NCI-H524 (cell line): ENCODE results near the gene CIBAR2.
"Not testable (repeated sequence)": the region's sequence is repeated elsewhere in the genome, so short reads cannot be mapped to it uniquely, and the experiment has no call there.

Source experiments
- DNase-seq, 2 experiments: peaks; one replicate each; lab custom pipeline; 2025; lab: John Stamatoyannopoulos, UW

CIBAR2 gene

DNA sequence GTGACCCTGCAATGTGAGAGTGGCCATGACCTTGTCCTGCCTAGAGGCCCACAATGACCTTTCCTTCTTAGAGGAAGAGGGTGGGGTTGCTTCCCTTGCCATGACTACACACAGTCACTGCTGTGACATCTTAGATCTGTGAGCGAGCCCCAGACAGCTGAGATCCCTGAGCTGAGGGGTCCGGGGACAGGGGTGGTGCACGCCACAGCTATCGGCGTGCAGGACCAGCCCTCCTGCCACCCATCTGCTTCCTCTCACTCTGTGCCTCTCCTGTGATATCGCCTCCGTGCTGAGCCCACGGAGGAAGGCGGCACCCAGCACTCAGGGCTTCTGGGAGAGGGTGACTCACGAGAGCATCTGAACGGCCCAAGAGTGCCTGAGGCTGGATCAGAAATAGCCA lies 49.4 kb downstream of the CIBAR2 start:
- DNase-seq: no peak

GRCh38 chr16:85062323-85062722 lies 49.9 kb downstream of the CIBAR2 start:
- no peak for DNase-seq

DNA sequence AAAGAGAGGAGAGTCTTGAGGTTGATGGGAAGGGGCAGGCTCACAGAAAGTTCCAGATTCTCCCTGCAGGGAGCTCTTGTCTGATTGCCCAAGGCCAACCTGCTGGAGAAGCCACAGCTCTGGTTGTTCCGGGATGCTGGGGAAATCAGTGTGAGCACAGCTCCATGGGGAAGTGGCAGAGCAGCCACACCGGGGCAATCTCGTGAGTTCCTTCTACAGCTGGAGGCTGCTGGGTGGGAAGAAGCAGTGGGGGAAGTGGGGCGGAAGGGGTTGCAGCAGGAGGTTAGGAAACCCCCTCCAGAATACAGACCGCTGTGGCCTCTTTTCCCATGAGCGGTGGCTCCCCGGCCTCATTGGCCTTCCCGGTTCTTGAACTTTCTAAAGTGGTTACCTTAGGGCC lies 50.7 kb downstream of the CIBAR2 start:
- no peak for DNase-seq

- DNase-seq: no peak
These were observed 53.4 kb downstream of the CIBAR2 start for GRCh38 chr16:85058909-85059308.

DNA sequence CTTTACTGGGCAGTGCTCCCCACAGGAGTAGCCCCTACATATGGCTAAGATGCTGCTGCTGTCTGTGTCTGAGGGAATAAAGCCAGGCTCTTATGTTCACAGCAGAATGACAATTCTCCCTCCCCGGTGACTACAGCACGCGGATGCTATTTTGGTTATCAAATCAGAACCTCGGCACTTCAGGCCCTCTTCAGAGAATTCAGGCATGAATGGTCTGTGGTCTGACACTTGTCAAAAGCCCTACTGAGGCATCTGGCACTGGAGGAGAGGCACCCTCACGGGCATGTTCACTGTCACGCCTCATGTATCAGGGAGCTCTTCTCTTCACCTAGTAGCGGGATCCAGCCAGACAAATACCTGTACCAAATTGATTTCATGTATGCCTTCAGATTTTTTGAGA lies 54.3 kb downstream of the CIBAR2 start:
- peak; percentile 81 to 95 for DNase-seq

- peak; percentile 57 to 74 for DNase-seq
These were observed 54.9 kb downstream of the CIBAR2 start for GRCh38 chr16:85057212-85057889.

DNA sequence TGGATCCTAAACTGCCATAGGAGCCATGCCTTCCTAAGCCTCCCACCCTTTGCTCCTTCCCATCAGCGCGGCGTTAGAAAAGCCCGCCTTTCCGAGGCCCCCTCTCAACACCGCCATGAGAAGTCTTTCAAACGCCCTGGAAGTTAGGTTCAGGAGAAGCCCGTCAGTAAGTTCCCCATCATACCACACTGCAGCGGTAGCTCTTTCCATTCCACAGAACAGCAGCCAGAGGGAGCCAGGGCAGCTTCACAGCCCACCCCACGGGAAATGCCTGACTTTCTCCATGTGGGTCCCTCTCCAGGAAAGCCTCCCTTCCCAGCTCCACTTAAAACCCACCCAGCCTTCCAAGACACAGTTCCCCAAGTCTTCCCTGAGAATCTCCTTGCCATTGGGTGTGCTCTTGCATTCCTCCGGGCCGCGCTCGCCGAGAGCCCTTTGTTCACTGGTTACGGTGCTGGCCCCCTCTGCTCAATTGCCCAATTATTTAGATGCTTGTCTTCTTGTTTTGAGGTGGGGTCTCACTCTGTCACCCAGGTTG lies 56.0 kb downstream of the CIBAR2 start:
- peak in 1 of 2 experiments; percentile 53 for DNase-seq

DNA sequence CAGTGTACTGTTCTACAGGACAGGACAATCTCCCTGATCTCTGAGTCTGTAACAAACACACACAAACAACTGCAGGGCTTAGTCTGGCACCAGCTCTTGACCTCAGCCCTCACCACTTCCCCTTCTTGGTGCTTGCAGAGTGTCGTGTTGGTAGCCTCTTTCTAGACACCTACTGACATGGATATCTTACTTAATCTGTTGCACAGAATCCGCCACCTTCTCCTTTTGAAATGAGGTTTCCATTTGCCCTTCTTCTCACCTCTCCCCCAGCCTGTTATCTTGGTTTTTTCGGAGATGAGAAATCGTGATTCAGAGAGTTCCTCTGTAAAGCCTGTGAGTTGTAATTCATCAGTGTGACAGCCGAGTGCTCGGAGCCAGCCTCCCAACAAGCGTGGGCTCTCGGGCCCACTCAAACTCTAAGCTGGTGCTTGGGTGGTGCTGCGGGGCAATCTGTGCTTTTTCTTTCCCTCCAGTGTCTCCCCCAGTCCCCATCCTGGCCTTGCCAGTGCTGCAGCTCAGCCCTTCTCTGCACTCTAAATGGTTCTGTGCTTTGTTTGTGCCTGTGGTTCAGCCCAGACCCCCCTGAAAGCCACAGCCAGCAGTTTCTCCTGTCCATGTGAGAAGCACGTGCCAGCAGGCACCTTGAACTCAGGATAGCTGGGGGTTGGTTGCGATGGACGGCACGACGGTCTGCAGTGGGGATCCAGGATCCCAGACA lies 56.6 kb downstream of the CIBAR2 start:
- no peak for DNase-seq

DNA sequence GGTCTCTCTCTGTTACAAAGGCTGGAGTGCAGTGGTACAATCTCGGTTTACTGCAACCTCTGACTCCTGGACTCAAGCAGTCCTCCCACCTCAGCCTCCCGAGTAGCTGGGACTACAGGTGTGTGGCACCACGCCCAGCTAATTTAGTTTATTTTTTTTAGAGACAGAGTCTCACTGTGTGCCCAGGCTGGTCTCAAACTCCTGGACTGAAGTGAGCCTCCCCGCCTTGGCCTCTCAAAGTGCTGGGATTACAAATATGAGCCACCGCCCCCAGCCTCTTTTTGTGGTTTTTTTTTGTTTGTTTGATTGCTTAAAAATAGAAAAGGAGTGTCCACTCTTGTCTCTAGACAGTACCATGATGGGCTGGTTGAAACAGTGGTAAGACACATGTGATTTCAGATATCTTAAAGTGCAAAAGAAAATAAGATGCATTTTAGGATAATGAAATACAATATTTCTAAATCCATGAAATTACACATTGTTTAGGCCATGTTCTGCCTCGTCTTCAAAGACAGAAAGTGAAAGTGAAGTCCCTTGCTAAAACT lies 57.3 kb downstream of the CIBAR2 start:
- DNase-seq: no peak

DNA sequence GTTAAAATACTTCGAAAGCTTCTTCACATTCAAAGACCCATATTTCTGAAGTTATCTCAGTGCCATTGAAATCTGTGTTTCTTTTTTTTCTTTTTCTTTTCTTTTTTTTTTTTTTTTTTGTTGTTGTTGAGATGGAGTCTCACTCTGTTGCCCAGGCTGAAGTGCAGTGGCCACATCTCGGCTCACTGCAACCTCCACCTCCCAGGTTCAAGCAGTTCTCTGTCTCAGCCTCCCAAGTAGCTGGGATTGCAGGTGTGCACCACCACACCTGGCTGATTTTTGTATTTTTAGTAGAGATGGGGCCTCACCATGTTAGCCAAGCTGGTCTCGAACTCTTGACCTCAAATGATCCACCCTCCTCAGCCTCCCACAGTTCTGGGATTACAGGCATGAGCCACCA lies 58.0 kb downstream of the CIBAR2 start:
- DNase-seq: not testable (repeated sequence)

- no peak for DNase-seq
These were observed 59.7 kb downstream of the CIBAR2 start for GRCh38 chr16:85052536-85052935.

- DNase-seq: no peak
These were observed 60.6 kb downstream of the CIBAR2 start for GRCh38 chr16:85051683-85052082.

DNA sequence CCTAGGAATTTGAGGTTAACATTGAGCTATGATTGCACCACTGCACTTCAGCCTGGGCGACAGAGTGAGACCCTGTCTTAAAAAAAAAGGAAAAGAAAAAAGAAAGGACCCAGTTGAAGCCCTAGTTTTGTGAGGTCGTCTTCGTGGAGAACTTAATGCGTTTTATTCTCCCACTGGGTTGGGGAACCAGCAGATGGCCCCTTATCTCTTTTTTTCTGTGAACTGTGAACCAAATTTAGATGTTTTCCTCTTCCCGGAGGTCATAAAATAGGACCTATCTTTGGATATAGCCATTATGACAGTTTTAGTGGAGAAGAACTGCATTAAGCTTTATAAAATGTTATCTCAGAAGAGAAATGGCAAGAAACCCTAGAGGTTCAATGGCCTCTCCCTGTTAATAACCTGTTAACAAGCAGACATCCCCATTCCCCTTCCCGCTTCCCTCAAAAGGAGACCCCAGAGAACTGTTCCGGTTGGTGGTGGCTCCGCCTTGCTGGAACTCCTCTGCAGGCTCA lies 61.1 kb downstream of the CIBAR2 start:
- DNase-seq: no peak

- DNase-seq: no peak
These were observed 62.5 kb downstream of the CIBAR2 start for GRCh38 chr16:85049706-85050305.

- peak; percentile 50 to 91 for DNase-seq
These were observed 63.2 kb downstream of the CIBAR2 start for GRCh38 chr16:85048921-85049562.
